CD4-positive, alpha-beta memory T cell (primary cell): ENCODE data around the gene SPDYE6. TPM values are rescaled to one million over a fixed set of nuclear protein-coding genes. Genes with fewer than 3 reads are reported as not detected.
"Not testable (repeated sequence)": the region's sequence is repeated elsewhere in the genome, so short reads cannot be mapped to it uniquely, and the experiment has no call there.

ENCODE experiments used
- CTCF ChIA-PET: fragments of 350-600 bp; sonication (Branson Sonifier 250); formaldehyde crosslinking; loops from one replicate; lab custom pipeline; 2021; ENCODE audit warnings: inconsistent platforms; ENCODE audit not compliant: partially characterized antibody; lab: Charles Lee
- POLR2A ChIA-PET: fragments of 350-600 bp; sonication (Branson Sonifier 250); formaldehyde crosslinking; loops from one replicate; lab custom pipeline; 2021; ENCODE audit not compliant: partially characterized antibody; lab: Charles Lee
- DNase-seq, 5 donors: peaks; one replicate each; pipeline versions ENCODE4 v3.0.0 to v3.0.0-alpha.2; 2020 to 2022; ENCODE audit warnings: mixed read lengths in 1 of 5
- H3K27ac ChIP-seq: one replicate; pipeline ENCODE4 v1.7.0; 2013; ENCODE audit warnings: low read depth, low read length
- H3K27me3 ChIP-seq: 2 replicates; pipeline ENCODE4 v1.7.0; 2013; ENCODE audit warnings: mild to moderate bottlenecking, low read length, moderate library complexity; ENCODE audit not compliant: insufficient read depth
- H3K36me3 ChIP-seq: 2 replicates; pipeline ENCODE4 v1.7.0; 2013; ENCODE audit warnings: mild to moderate bottlenecking, low read length, moderate library complexity; ENCODE audit not compliant: insufficient read depth
- H3K4me1 ChIP-seq: 2 replicates; pipeline ENCODE4 v1.7.0; 2013; ENCODE audit warnings: mild to moderate bottlenecking, low read length, moderate library complexity; ENCODE audit not compliant: insufficient read depth
- H3K4me3 ChIP-seq, 2 donors: one replicate each; pipeline ENCODE4 v1.7.0; 2013; ENCODE audit warnings: low read length in 2 of 2, mild to moderate bottlenecking in 1 of 2
- H3K9me3 ChIP-seq, 2 donors: one replicate each; pipeline ENCODE4 v1.7.0; 2013; ENCODE audit warnings: low read length in 2 of 2, control low read depth in 1 of 2; ENCODE audit not compliant: control insufficient read depth in 1 of 2
- H3K27ac Mint-ChIP-seq, 7 donors: one replicate each; pipeline ENCODE4 v1.8.0; 2020 to 2021; ENCODE audit warnings: mixed read lengths in 7 of 7, mild to moderate bottlenecking in 6 of 7, inconsistent platforms in 3 of 7, moderate library complexity in 3 of 7
- H3K27me3 Mint-ChIP-seq, 2 donors: one replicate each; pipeline ENCODE4 v1.8.0; 2020 to 2021; ENCODE audit warnings: mixed read lengths in 2 of 2
- H3K36me3 Mint-ChIP-seq, 2 donors: one replicate each; pipeline ENCODE4 v1.8.0; 2020 to 2021; ENCODE audit warnings: mixed read lengths in 2 of 2, inconsistent platforms in 1 of 2, mild to moderate bottlenecking in 1 of 2
- H3K4me1 Mint-ChIP-seq, 4 donors: one replicate each; pipeline ENCODE4 v1.8.0; 2020 to 2021; ENCODE audit warnings: mixed read lengths in 4 of 4, mild to moderate bottlenecking in 1 of 4
- H3K4me3 Mint-ChIP-seq, 8 donors: one replicate each; pipeline ENCODE4 v1.8.0; 2020 to 2021; ENCODE audit warnings: mixed read lengths in 8 of 8, mild to moderate bottlenecking in 7 of 8, moderate library complexity in 6 of 8, inconsistent platforms in 3 of 8
- H3K9me3 Mint-ChIP-seq, 8 donors: one replicate each; pipeline ENCODE4 v1.8.0; 2020 to 2021; ENCODE audit warnings: mixed read lengths in 8 of 8, mild to moderate bottlenecking in 5 of 8, inconsistent platforms in 3 of 8, moderate library complexity in 1 of 8
- intact Hi-C: fragments of 100-400 bp; cut with micrococcal nuclease; formaldehyde crosslinking; loops from one replicate; pipeline ENCODE4 v1.15.1; 2023
- polyA plus RNA-seq, 2 donors: library from polyadenylated mRNA; unstranded; fragments of 300-500 nt; fragmentation: Illumina TruSeq; gene quantifications; one replicate each; pipeline ENCODE4 v1.2.3, GENCODE V29; 2021
- total RNA-seq, 2 experiments: library from RNA; stranded (reverse); gene quantifications; one replicate each; pipeline ENCODE4 v1.2.3, GENCODE V29; 2021

Gene SPDYE6
- total and polyA plus RNA-seq, 4 experiments from 2014 or later, result 0.14 to 0.73 TPM; not detected in 2

DNA sequence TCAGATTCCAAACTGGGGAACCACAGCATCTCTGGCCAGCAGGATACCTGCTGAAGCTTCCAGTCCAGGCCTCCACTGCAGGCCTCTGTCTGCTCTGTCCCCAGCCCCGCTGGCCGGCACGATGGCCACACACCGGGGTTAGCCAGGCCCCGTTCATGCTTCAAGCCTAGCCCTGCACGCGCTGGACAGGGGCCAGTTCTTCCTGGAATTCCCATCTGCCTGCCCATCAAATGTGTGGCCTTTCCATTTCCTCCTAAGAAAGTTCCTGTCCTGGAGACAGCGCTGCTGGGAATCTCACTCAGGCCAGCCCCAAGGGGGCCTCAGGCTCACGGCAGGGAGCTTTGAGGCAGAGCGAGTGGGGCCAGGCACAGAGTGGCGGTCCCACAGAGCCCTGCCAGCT is 51.6 kb downstream of the SPDYE6 start:
- no peaks in the 10 kb centered on the region for H3K36me3 ChIP-seq
- Mint-ChIP-seq H3K36me3 (no peaks in the 10 kb centered on the region), H3K27me3 (no peaks in the 10 kb centered on the region), H3K9me3 (no peaks in the 10 kb centered on the region), H3K4me1 (peaks cover 0 to 15% (median 7%) of the 10 kb centered on the region in 4 donors), H3K4me3 (no peak overlapping the region), H3K27ac (no peak overlapping the region)
- POLR2A ChIA-PET, result no interaction called here
- H3K9me3 ChIP-seq, result no peaks in the 10 kb centered on the region
- no peak overlapping the region for H3K4me3 ChIP-seq
- H3K27ac ChIP-seq, result no peak overlapping the region
- H3K4me1 ChIP-seq, result peaks cover 15% of the 10 kb centered on the region
- intact Hi-C loops, result no loop called here
- H3K27me3 ChIP-seq, result no peaks in the 10 kb centered on the region
- CTCF ChIA-PET, result no interaction called here
- DNase-seq, result no peak

DNA sequence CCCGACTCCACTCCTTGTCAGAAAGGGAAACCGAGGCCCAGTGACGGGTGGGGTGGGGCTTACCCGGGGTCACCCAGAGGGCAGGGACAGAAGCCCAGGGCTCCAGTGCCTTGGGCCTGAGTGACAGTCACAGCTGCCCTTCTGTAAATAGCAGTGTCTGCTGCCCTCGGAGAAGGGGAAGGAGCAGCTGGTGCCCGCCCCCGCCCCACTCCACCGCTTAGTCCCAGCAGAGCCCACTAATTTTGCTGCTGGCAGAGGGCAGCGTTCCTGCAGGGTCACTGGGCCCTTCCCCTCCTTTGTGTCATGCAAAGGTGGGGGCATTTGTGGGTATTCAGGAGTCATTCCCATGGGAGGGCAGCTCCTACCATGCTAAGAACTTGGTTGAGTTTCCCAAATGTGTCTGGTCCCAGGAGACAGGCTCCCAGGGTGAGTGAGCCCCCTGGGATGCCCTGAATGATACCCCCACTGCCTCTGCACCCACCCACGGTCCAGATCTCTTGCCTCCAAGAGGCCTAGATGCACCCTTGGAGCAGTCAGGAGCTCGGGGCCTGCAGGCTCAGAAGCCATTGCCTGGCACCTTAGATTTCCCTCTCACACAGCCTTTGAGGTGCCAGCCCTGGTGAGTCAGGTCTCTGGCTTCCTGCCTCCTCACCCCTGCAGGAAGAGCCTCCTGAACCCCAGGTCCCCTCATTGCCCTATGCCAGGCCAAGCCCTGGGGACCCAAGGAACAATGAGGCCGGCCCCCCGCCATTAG is 52.4 kb downstream of the SPDYE6 start:
- Histone ChIP-seq H3K4me1 (peaks cover 15% of the 10 kb centered on the region), H3K9me3 (no peaks in the 10 kb centered on the region), H3K4me3 (no peak overlapping the region), H3K27me3 (no peaks in the 10 kb centered on the region), H3K36me3 (no peaks in the 10 kb centered on the region), H3K27ac (no peak overlapping the region)
- intact Hi-C loops, result no loop called here
- Mint-ChIP-seq H3K36me3 (no peaks in the 10 kb centered on the region), H3K4me1 (peaks cover 0 to 15% (median 7%) of the 10 kb centered on the region in 4 donors), H3K4me3 (no peak overlapping the region), H3K27ac (no peak overlapping the region), H3K27me3 (no peaks in the 10 kb centered on the region), H3K9me3 (no peaks in the 10 kb centered on the region)
- POLR2A ChIA-PET, result no interaction called here
- DNase-seq, result no peak
- CTCF ChIA-PET, result no interaction called here

DNA sequence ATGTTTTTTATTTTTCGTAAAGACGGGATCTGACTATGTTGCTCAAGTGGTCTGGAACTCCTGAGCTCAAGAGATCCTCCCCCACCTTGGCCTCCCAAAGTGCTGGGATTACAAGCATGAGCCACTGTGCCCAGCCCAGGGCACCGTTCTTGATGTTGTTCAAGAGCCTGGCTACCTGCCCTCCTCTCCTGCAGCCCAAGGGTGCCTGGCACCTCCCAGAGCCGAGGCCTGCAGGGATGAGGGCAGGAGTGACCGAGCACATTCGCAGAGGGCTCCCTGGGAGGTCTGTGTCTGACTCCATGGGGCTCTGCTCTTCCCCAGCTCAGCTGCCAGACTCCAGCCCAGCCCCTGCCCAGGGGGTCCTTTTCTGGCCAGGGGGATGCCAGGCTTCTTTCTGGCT is 54.2 kb downstream of the SPDYE6 start:
- peaks cover 7% of the 10 kb centered on the region for H3K4me1 ChIP-seq
- no peaks in the 10 kb centered on the region for H3K9me3 ChIP-seq
- no peaks in the 10 kb centered on the region for H3K9me3 Mint-ChIP-seq
- H3K27me3 ChIP-seq, result no peaks in the 10 kb centered on the region
- no peak overlapping the region for H3K4me3 Mint-ChIP-seq
- H3K36me3 ChIP-seq, result no peaks in the 10 kb centered on the region
- DNase-seq, result no peak
- intact Hi-C loops, result no loop called here
- no peak overlapping the region for H3K4me3 ChIP-seq
- ChIA-PET CTCF (no interaction called here), POLR2A (no interaction called here)
- H3K27ac Mint-ChIP-seq, result no peak overlapping the region
- H3K4me1 Mint-ChIP-seq, result peaks cover 0 to 9% (median 4%) of the 10 kb centered on the region in 4 donors
- H3K36me3 Mint-ChIP-seq, result no peaks in the 10 kb centered on the region
- no peak overlapping the region for H3K27ac ChIP-seq
- H3K27me3 Mint-ChIP-seq, result no peaks in the 10 kb centered on the region

DNA sequence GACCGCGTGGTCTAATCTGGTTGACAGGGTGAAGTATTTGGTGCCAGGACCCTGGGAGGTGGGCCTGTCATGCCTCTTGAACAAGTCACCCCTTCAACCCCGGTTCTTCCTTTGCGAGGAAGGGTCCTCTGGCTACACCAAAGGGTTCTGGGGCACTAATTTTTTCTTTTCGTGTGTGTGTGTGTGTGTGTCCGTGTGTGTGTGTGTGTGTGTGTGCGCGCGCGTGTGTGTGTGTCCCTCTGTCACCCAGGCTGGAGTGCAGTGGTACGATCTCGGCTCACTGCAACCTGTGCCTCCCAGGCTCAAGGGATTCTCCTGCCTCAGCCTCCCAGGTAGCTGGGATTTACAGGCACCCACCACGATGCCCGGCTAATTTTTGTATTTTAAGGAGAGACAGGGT is 54.9 kb downstream of the SPDYE6 start:
- H3K36me3 Mint-ChIP-seq, H3K4me3 Mint-ChIP-seq, intact Hi-C loops: not testable (repeated sequence)

DNA sequence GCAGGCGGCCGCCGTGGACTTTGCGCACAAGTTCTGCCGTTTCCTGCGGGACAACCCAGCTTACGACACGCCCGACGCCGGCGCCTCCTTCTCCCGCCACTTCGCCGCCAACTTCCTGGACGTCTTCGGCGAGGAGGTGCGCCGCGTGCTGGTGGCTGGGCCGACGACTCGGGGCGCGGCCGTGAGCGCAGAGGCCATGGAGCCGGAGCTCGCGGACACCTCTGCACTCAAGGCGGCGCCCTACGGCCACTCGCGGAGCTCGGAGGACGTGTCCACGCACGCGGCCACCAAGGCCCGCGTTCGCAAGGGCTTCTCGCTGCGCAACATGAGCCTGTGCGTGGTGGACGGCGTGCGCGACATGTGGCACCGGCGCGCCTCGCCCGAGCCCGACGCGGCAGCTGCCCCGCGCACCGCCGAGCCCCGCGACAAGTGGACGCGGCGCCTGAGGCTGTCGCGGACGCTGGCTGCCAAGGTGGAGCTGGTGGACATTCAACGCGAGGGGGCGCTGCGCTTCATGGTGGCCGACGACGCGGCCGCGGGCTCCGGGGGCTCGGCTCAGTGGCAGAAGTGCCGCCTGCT is 55.5 kb downstream of the SPDYE6 start:
- Mint-ChIP-seq H3K27ac (no peak overlapping the region), H3K4me3 (no peak overlapping the region), H3K9me3 (no peaks in the 10 kb centered on the region), H3K27me3 (peaks cover 0 to 1% of the 10 kb centered on the region in 2 donors), H3K36me3 (no peaks in the 10 kb centered on the region), H3K4me1 (peaks cover 0 to 5% (median 3%) of the 10 kb centered on the region in 4 donors)
- Histone ChIP-seq H3K4me3 (no peak overlapping the region), H3K9me3 (no peaks in the 10 kb centered on the region), H3K27ac (no peak overlapping the region), H3K36me3 (no peaks in the 10 kb centered on the region), H3K27me3 (no peaks in the 10 kb centered on the region), H3K4me1 (no peaks in the 10 kb centered on the region)
- intact Hi-C loops, result no loop called here
- CTCF ChIA-PET, result no interaction called here
- DNase-seq, result no peak
- POLR2A ChIA-PET, result no interaction called here

More for the DNA sequence above, 54.9 kb downstream of the SPDYE6 start:
- POLR2A ChIA-PET, H3K27me3 Mint-ChIP-seq, DNase-seq, H3K9me3 Mint-ChIP-seq, H3K27me3 ChIP-seq, H3K9me3 ChIP-seq, CTCF ChIA-PET, H3K36me3 ChIP-seq, H3K4me1 ChIP-seq, H3K27ac Mint-ChIP-seq, H3K4me3 ChIP-seq, H3K27ac ChIP-seq, H3K4me1 Mint-ChIP-seq: not testable (repeated sequence)

DNA sequence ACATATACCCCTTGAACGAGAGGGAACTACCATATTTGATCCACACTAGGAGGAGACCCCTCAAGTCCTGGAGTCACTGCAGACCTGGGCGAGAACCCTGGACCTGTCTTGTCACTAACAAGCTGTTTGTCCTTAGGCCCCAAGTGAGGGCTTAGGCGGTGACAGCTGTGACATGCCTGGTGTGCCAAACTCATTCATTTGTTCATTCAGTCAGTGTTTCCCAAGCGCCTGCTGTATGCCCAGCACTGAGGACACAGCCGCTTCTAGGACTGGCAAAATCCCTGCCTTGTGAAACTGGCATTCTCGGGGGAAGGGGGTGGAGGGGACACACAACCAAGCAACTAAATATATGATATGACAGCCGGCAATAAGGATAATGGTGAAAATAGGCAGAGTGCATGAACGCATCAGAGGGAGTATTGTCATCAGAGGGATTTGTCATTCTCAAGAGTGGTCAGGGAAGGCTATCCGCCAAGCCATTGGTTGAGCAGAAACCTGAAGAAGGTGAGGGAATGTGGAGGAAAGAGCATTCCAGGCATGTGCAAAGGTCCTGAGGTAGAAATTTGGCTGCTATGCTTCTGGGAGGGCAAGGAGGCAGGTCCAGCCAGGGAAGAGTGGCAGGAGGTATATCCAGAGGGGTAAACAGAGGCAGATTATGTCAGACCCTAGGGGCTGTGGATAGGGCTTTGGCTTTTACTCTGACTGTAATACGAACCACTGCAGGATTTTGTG is 58.6 kb downstream of the SPDYE6 start:
- ChIA-PET POLR2A (interaction anchor here (1.8 kb wide), 1 partner anchor 11 kb away, joined by 5 read pairs; the partner anchor contains the start of gene SH2B2), CTCF (no interaction called here)
- Mint-ChIP-seq H3K27ac (peak overlapping the region in 1 of 7 donors; percentile 49), H3K4me1 (no peaks in the 10 kb centered on the region), H3K4me3 (no peak overlapping the region), H3K9me3 (peaks cover 0 to 1% (median 0%) of the 10 kb centered on the region in 8 donors), H3K27me3 (peaks cover 0 to 1% of the 10 kb centered on the region in 2 donors), H3K36me3 (no peaks in the 10 kb centered on the region)
- Histone ChIP-seq H3K4me3 (no peak overlapping the region), H3K36me3 (no peaks in the 10 kb centered on the region), H3K27me3 (no peaks in the 10 kb centered on the region), H3K27ac (no peak overlapping the region), H3K4me1 (no peaks in the 10 kb centered on the region), H3K9me3 (no peaks in the 10 kb centered on the region)
- intact Hi-C loops, result no loop called here
- DNase-seq, result no peak

DNA sequence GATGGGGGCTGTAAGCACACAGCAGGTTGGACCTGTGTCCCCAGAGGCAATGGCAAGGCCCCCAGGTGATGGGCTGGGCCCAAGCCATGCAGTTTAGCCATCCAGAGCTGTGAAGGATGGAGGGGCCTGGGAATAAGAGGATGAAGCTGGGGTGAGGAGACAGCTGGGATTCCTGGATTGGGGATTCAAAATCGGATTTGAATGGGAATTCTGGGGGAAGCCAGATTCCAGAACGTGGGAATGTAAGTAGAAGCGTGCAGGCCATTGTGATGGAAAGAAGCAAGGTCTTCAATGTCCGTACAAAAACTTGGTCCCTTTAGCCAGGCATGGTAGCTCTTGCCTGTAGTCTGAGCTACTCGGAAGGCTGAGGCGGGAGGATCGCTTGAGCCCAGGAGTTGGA is 59.7 kb downstream of the SPDYE6 start:
- H3K27me3 ChIP-seq, result no peaks in the 10 kb centered on the region
- intact Hi-C loops, result no loop called here
- POLR2A ChIA-PET, result interaction anchor here (1.8 kb wide), 1 partner anchor 10 kb away, joined by 5 read pairs; the partner anchor contains the start of gene SH2B2
- H3K4me3 Mint-ChIP-seq, result no peak overlapping the region
- no peak overlapping the region for H3K4me3 ChIP-seq
- no peak for DNase-seq
- no peaks in the 10 kb centered on the region for H3K9me3 ChIP-seq
- no peaks in the 10 kb centered on the region for H3K36me3 Mint-ChIP-seq
- CTCF ChIA-PET, result no interaction called here
- H3K4me1 Mint-ChIP-seq, result peaks cover under 1 to 6% (median 4%) of the 10 kb centered on the region in 4 donors
- no peak overlapping the region for H3K27ac ChIP-seq
- peaks cover 5% of the 10 kb centered on the region for H3K4me1 ChIP-seq
- peaks cover 1 to 2% of the 10 kb centered on the region in 2 donors for H3K27me3 Mint-ChIP-seq
- H3K27ac Mint-ChIP-seq, result no peak overlapping the region
- H3K36me3 ChIP-seq, result no peaks in the 10 kb centered on the region
- peaks cover 0 to 1% (median 0%) of the 10 kb centered on the region in 8 donors for H3K9me3 Mint-ChIP-seq
